Myometrial cell (primary cell): ENCODE results near the gene CFI. TPM values are rescaled to one million over a fixed set of nuclear protein-coding genes. Genes with fewer than 3 reads are reported as not detected.

Experiments
- total RNA-seq: library from RNA; depleted of rRNA; stranded (reverse); fragments of >200 nt; gene quantifications from 2 replicates; pipeline ENCODE4 v1.2.3, GENCODE V29; 2015

Gene CFI
- total RNA-seq: 20.2 and 21.9 TPM in 2 replicates

GRCh38 chr4:109801895-109802319, at the start of gene CFI:
CFI (minus strand) TSS chr4:109801999; CDS start chr4:109801971, 28 bp downstream.

GRCh38 chr4:109847896-109848442, 46.2 kb upstream of the CFI start, which contains the start of gene LRIT3:
LRIT3 (plus strand) TSS chr4:109848107; CDS start chr4:109848202, 95 bp downstream.

GRCh38 chr4:109827672-109828071, 25.9 kb upstream of the CFI start, which contains the start of gene RRH:
RRH (plus strand) TSS chr4:109827972; CDS start chr4:109828028, 56 bp downstream.

GRCh38 chr4:109815151-109816081, 13.6 kb upstream of the CFI start, which contains the start of gene GAR1:
GAR1 (plus strand) TSS chr4:109815762; CDS start chr4:109816165, 403 bp downstream.

GRCh38 chr4:109729718-109730618, 71.8 kb downstream of the CFI start, which contains the start of gene PLA2G12A:
PLA2G12A (minus strand) TSS chr4:109730070; CDS start chr4:109729809, 261 bp downstream.

GRCh38 chr4:109702950-109703663, 98.7 kb downstream of the CFI start, which contains the start of gene CASP6:
CASP6 (minus strand) TSS chr4:109703445; CDS start chr4:109703395, 50 bp downstream.

Other genes starting within 250 kb of the CFI start
- gene MCUB, start 241.8 kb downstream of the CFI start, total RNA-seq: 18.3 and 24.8 TPM in 2 replicates
- 31.0 and 35.5 TPM in 2 replicates for gene CASP6, start 98.6 kb downstream of the CFI start, total RNA-seq
- gene PLA2G12A, start 71.9 kb downstream of the CFI start, total RNA-seq: 12.8 and 13.5 TPM in 2 replicates
- gene GAR1, start 13.8 kb upstream of the CFI start, total RNA-seq: 5.7 and 11.0 TPM in 2 replicates
- not detected in 2 replicates for gene RRH, start 26.0 kb upstream of the CFI start, total RNA-seq
- not detected in 2 replicates for gene LRIT3, start 46.1 kb upstream of the CFI start, total RNA-seq
- under 0.01 and 1.9 TPM in 2 replicates for gene EGF, start 110.9 kb upstream of the CFI start, total RNA-seq